K562 (cell line): ENCODE measurements around the gene AGFG2. TPM values are rescaled to one million over a fixed set of nuclear protein-coding genes. Genes with fewer than 3 reads are reported as not detected.
A peak's percentile ranks its signal among the peaks of the same experiment; 100 is the strongest.
"Not testable (repeated sequence)": the region's sequence is repeated elsewhere in the genome, so short reads cannot be mapped to it uniquely, and the experiment has no call there.

Experiments
- ATAC-seq: fragments of 200-7000 bp; cut with Tn5 transposase; 3 replicates; pipeline ENCODE4 v1.9.1; 2020; ENCODE audit warnings: moderate library complexity
- BruUV-seq: library from RNA; stranded (reverse); fragments of 400-500 nt; replicated peaks from 2 replicates; lab custom pipeline; 2021; lab: Mats Ljungman, UMichigan
- CTCF ChIA-PET: fragments of 300-600 bp; formaldehyde crosslinking; extraction: SDS; loops from one replicate; lab custom pipeline; 2021; ENCODE audit warnings: low intra/inter-chr PET ratio; lab: Yijun Ruan, JAX
- POLR2A ChIA-PET: fragments of 300-600, 350-650 bp; sonication (Branson Sonifier 250); formaldehyde crosslinking; extraction: SDS; loops from one replicate; lab custom pipeline; 2021; ENCODE audit warnings: antibody characterized with exemption, inconsistent platforms; lab: Yijun Ruan, JAX
- DNase-seq, 4 experiments: peaks; one replicate each; pipeline versions ENCODE4 v3.0.0 to v3.0.0-alpha.2; 2011 to 2018; ENCODE audit warnings: low spot score in 3 of 4, mixed read lengths in 3 of 4; ENCODE audit errors: extremely low read depth in 1 of 4
- FAIRE-seq: peaks from 2 replicates; lab custom pipeline; 2011; peaks lifted over from hg19 to GRCh38; lab: Jason Lieb, UNC
- H2AFZ ChIP-seq: 2 replicates; pipeline ENCODE4 v1.6.0; 2011; ENCODE audit warnings: low read depth, low read length, control low read depth, inconsistent platforms
- H3K27ac ChIP-seq: fragments of 200-600 bp; 3 replicates; pipeline ENCODE4 v1.8.0; 2011; ENCODE audit warnings: low read depth, mild to moderate bottlenecking, control low read depth, inconsistent platforms, low read length, moderate library complexity, mixed read lengths; ENCODE audit errors: extremely low read depth
- H3K27me3 ChIP-seq, 2 experiments: fragments of 300-600 bp in 1 of 2; 2 replicates in 1 of 2; 3 replicates in 1 of 2; pipeline versions ENCODE4 v1.6.0 to v1.8.0; 2011; ENCODE audit warnings: inconsistent platforms in 2 of 2, low read length in 2 of 2, mild to moderate bottlenecking in 1 of 2, mixed read lengths in 1 of 2, moderate library complexity in 1 of 2; ENCODE audit not compliant: control insufficient read depth in 2 of 2, insufficient read depth in 2 of 2
- H3K36me3 ChIP-seq: fragments of 300-600 bp; 3 replicates; pipeline ENCODE4 v1.8.0; 2011; ENCODE audit warnings: mild to moderate bottlenecking, low read length, inconsistent platforms; ENCODE audit not compliant: control insufficient read depth, insufficient read depth
- H3K4me1 ChIP-seq, 2 experiments: fragments of 200-600 bp in 1 of 2; replicated peaks in 1 of 2; 2 replicates in 1 of 2; 3 replicates in 1 of 2; pipeline versions ENCODE4 v1.5.1 to v1.8.0; 2011; ENCODE audit warnings: inconsistent platforms in 2 of 2, low read length in 2 of 2, mild to moderate bottlenecking in 1 of 2, mixed read lengths in 1 of 2, moderate library complexity in 1 of 2; ENCODE audit not compliant: control insufficient read depth in 2 of 2, insufficient read depth in 2 of 2
- H3K4me2 ChIP-seq: 2 replicates; pipeline ENCODE4 v1.6.1; 2011; ENCODE audit warnings: low read length, control low read depth, inconsistent platforms, mixed read lengths; ENCODE audit not compliant: insufficient read depth
- H3K4me3 ChIP-seq: fragments of 200-600 bp; sonication (generic), shearing (Covaris generic); 2 replicates; pipeline ENCODE4 v1.5.1; 2016; ENCODE audit warnings: control low read depth, inconsistent platforms
- H3K79me2 ChIP-seq: fragments of 200-600 bp; 3 replicates; pipeline ENCODE4 v1.8.0; 2011; ENCODE audit warnings: low read length, inconsistent platforms; ENCODE audit not compliant: control insufficient read depth, insufficient read depth
- H3K9ac ChIP-seq, 2 experiments: 2 replicates each; pipeline versions ENCODE4 v1.6.0 to v1.6.1; 2011; ENCODE audit warnings: low read depth in 2 of 2, low read length in 2 of 2, control low read depth in 1 of 2, inconsistent platforms in 1 of 2, mild to moderate bottlenecking in 1 of 2, mixed read lengths in 1 of 2; ENCODE audit not compliant: insufficient read depth in 1 of 2
- H3K9me1 ChIP-seq: one replicate; pipeline ENCODE4 v1.6.0; 2011; ENCODE audit warnings: inconsistent platforms, mild to moderate bottlenecking, low read length, moderate library complexity; ENCODE audit not compliant: control insufficient read depth, insufficient read depth
- H3K9me3 ChIP-seq: replicated peaks from 2 replicates; pipeline ENCODE4 v1.5.1; 2011; ENCODE audit warnings: low read depth, low read length, inconsistent platforms; ENCODE audit not compliant: control insufficient read depth, insufficient read depth
- H4K20me1 ChIP-seq: replicated peaks from 2 replicates; pipeline ENCODE4 v1.6.1; 2011; ENCODE audit warnings: low read length, inconsistent platforms, mixed read lengths; ENCODE audit not compliant: control insufficient read depth, insufficient read depth
- WGBS: fragments of 100-300 bp; shearing (Covaris generic); methylation state at CpG from one replicate; pipeline ENCODE4 v1.1.6; 2016; ENCODE audit warnings: low coverage, mixed read lengths; ENCODE audit not compliant: insufficient coverage; ENCODE audit errors: missing lambda C conversion rate; 5-methylcytosine and 5-hydroxymethylcytosine counted together
- in situ Hi-C: fragments of 300-500 bp; cut with MboI; formaldehyde crosslinking; loops from 4 replicates; pipeline ENCODE4 v1.15.0; 2018; ENCODE audit warnings: inconsistent platforms, mixed read lengths
- intact Hi-C: fragments of 100-400 bp; cut with micrococcal nuclease; formaldehyde crosslinking; loops from 2 replicates; pipeline ENCODE4 v1.14.2; 2022
- polyA plus RNA-seq, 8 experiments: library from polyadenylated mRNA; depleted of rRNA in 4 of 8; stranded (reverse) in 5 of 8; unstranded in 3 of 8; fragments of >200 nt; fragmentation: Nextera tagmentation in 2 of 8; fragmentation: Illumina TruSeq in 1 of 8; extraction: Ambion mirVana in 2 of 8; extraction: Trizol in 1 of 8; gene quantifications; 2 replicates each; pipeline versions ENCODE4 v1.2.1 to v1.2.3, GENCODE V29; 2011 to 2014; ENCODE audit warnings: inconsistent platforms in 1 of 8, missing spikeins in 1 of 8
- total RNA-seq, 7 experiments: library from RNA; depleted of rRNA in 6 of 7; stranded (reverse); fragments of >200 nt in 6 of 7; fragmentation: Illumina TruSeq in 2 of 7; extraction: Trizol in 2 of 7; gene quantifications; 2 replicates each; pipeline versions ENCODE4 v1.2.1 to v1.2.3, GENCODE V29; 2011 to 2021; ENCODE audit warnings: low replicate concordance in 1 of 7

AGFG2 gene
- total and polyA plus RNA-seq, 9 of the 15 experiments (the other 6 are each of a cell fraction or from before 2014, with no cell fraction given) = 0.31 to 23.1 (median 6.5) TPM

DNA sequence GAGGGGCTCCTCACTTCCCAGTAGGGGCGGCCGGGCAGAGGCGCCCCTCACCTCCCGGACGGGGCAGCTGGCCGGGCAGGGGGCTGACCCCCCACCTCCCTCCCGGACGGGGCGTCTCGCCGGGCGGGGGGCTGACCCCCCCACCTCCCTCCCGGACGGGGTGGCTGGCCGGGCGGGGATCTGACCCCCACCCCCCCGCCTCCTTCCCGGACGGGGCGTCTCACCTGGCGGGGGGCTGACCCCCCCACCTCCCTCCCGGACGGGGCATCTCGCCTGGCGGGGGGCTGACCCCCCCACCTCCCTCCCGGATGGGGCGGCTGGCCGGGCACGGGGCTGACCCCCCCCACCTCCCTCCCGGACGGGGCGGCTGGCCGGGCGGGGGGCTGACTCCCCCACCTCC, 15.8 kb upstream of the AGFG2 start:
- WGBS = no CpG with 5 or more reads among the region's 34 CpGs
- H3K4me2 ChIP-seq, CTCF ChIA-PET, H4K20me1 ChIP-seq, H3K9me1 ChIP-seq, in situ Hi-C loops, H2AFZ ChIP-seq, H3K36me3 ChIP-seq, intact Hi-C loops, H3K79me2 ChIP-seq, H3K9ac ChIP-seq, H3K4me3 ChIP-seq, H3K9me3 ChIP-seq, H3K27ac ChIP-seq, H3K4me1 ChIP-seq, H3K27me3 ChIP-seq, DNase-seq, BruUV-seq, FAIRE-seq, ATAC-seq: not testable (repeated sequence)
- POLR2A ChIA-PET = interaction anchor here (1.8 kb wide), 1 partner anchor 8 kb away, joined by 6 read pairs; no protein-coding TSS in a partner anchor

DNA sequence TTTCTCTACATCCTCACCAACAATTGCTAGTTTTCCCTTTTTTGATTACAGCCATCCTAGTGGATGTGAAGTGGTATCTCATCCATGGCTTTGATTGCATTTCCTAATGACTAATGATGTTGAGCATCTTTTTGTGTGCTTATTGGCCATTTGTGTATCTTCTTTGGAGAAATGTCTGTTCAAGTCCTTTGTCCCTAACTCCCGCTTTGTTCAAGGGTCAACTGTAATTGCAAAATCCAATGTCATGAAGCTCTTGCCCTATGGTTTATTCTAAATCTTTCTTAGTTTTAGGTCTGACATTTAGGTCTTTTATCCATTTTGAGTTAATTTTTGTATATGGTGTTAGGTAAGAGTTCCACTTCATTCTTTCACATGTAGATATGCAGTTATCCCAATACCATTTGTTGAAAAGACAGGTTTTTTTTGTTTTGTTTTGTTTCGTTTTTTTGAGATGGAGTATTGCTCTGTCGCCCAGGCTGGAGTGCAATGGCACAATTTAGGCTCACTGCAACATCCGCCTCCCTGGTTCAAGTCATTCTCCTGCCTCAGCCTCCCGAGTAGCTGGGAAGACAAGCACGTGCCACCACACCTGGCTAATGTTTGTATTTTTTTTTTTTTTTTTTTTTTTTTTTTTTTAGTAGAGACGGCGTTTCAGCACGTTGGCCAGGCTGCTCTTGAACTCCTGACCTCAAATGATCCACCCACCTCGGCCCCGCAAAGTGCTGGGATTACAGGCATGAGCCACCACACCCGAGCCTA, 10.7 kb upstream of the AGFG2 start:
- CTCF ChIA-PET, in situ Hi-C loops, H4K20me1 ChIP-seq, H3K79me2 ChIP-seq, H3K27me3 ChIP-seq, H3K4me3 ChIP-seq, H3K36me3 ChIP-seq, DNase-seq, H3K4me2 ChIP-seq, H3K9me3 ChIP-seq, BruUV-seq, ATAC-seq, FAIRE-seq, intact Hi-C loops, H3K27ac ChIP-seq, H3K9me1 ChIP-seq: not testable (repeated sequence)
- Histone ChIP-seq H2AFZ (0 out of 2 replicates have a peak overlapping the region, but pooled peaks have one; percentile 28), H3K4me1 (peaks cover 10 to 22% of the 10 kb centered on the region in 2 experiments; a peak in 4 of 5 replicates), H3K9ac (peak overlapping the region in 1 of 2 experiments; percentile 28; a peak in 1 of 4 replicates)
- POLR2A ChIA-PET = interaction anchor here (0.5 kb wide), 1 partner anchor 116 kb away, joined by 3 read pairs; no protein-coding TSS in a partner anchor
- WGBS = 42% methylated on average over 10 of the region's 12 CpGs
